ENCODE measurements around the gene HS6ST1.
"Not testable (repeated sequence)": the region's sequence is repeated elsewhere in the genome, so short reads cannot be mapped to it uniquely, and the experiment has no call there.

DNA sequence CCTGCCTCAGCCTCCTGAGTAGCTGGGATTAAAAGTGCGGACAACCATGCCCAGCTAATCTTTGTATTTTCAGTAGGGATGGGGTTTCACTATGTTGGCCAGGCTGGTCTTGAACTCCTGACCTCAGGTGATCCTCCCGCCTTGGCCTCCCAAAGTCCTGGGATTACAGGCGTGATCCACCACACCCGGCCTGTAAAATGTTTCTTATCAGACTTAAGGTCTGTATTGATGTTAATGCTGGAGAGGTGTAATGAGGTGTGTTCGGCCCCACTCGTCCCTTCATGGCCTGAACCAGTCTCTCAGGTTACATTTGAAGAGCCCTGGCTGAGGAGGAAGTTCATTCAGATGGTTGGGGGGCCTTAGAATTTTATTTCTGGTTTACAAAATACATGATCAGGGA is 66.6 kb downstream of the HS6ST1 start:
- TF ChIP-seq POLR2A (IDR thresholded peaks at IDR 0.05; ENCODE audit: low read depth, low read length); POLR2AphosphoS5 (IDR thresholded peaks at IDR 0.05; ENCODE audit: low read depth, low read length); TAF1 (IDR thresholded peaks at IDR 0.05; ENCODE audit: borderline replicate concordance, low read depth, low read length): not testable (repeated sequence)
